ENCODE measurements around the gene ATXN2. TPM values are rescaled to one million over a fixed set of nuclear protein-coding genes. Genes with fewer than 3 reads are reported as not detected.

ATXN2 gene
- total RNA-seq, 1 experiment from 2014 or later: 78.5 TPM

- Mint-ChIP-seq H3K4me1 (ENCODE audit: low read depth, unreplicated experiment) (no peaks in the 10 kb centered on the region), H3K4me3 (ENCODE audit: unreplicated experiment) (no peak overlapping the region), H3K27me3 (ENCODE audit: insufficient read depth, unreplicated experiment) (no peaks in the 10 kb centered on the region), H3K27ac (ENCODE audit: unreplicated experiment) (no peak overlapping the region), H3K9me3 (ENCODE audit: unreplicated experiment) (no peaks in the 10 kb centered on the region), H3K36me3 (ENCODE audit: insufficient read depth, unreplicated experiment) (peaks cover 82% of the 10 kb centered on the region)
- Histone ChIP-seq H3K27me3 (replicated peaks; ENCODE audit: control insufficient read depth, insufficient read depth, low read length) (no peaks in the 10 kb centered on the region), H3K9me3 (no peaks in the 10 kb centered on the region), H3K36me3 (ENCODE audit: control insufficient read depth, insufficient read depth, low read length) (peaks cover 1% of the 10 kb centered on the region; the same call in 1 of the 2 replicates), H3K4me1 (no peaks in the 10 kb centered on the region), H3K4me3 (ENCODE audit: low read depth, low read length) (no peak overlapping the region)
- no TSS peak for BruUV-seq (replicated peaks)
- ChIA-PET CTCF (no interaction called here), POLR2A (no interaction called here)
- TF ChIP-seq CTCF (IDR thresholded peaks at IDR 0.05; ENCODE audit: insufficient read depth in 1 of 2, low read depth in 1 of 2, low read length in 1 of 2, severe bottlenecking in 1 of 2, unreplicated experiment in 1 of 2): no peak
- intact Hi-C loops (cut with micrococcal nuclease; ENCODE audit: unreplicated experiment): no loop called here
- no peak for DNase-seq
These were observed 92.9 kb downstream of the ATXN2 start for GRCh38 chr12:111506260-111506659.

DNA sequence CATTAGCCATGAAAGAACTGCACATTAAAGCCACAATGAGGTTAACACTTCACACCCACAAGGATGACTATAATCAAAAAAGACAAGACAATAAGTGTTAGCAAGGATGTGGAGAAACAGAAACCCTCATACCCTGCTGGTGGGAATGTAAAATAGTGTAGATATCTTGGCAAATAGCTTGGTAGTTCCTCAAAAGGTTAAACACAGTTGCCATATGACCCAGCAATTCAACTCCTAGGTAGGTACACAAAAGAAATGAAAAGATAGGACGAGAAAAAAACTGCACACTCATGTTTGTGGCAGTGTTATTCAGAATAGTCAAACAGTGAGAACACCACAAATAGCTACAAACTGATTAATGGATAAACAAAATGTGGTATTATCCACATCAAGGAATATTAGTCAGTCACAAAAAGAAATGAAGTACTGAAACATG is 93.5 kb downstream of the ATXN2 start:
- ChIA-PET CTCF (no interaction called here), POLR2A (no interaction called here)
- no peaks in the 10 kb centered on the region for H3K9me3 Mint-ChIP-seq (ENCODE audit: unreplicated experiment)
- no peak overlapping the region for H3K27ac Mint-ChIP-seq (ENCODE audit: unreplicated experiment)
- Histone ChIP-seq H3K9me3 (no peaks in the 10 kb centered on the region), H3K36me3 (ENCODE audit: control insufficient read depth, insufficient read depth, low read length) (peaks cover 1% of the 10 kb centered on the region; the same call in 1 of the 2 replicates), H3K27me3 (replicated peaks; ENCODE audit: control insufficient read depth, insufficient read depth, low read length) (no peaks in the 10 kb centered on the region), H3K4me1 (no peaks in the 10 kb centered on the region), H3K4me3 (ENCODE audit: low read depth, low read length) (no peak overlapping the region)
- H3K4me3 Mint-ChIP-seq (ENCODE audit: unreplicated experiment): no peak overlapping the region
- H3K36me3 Mint-ChIP-seq (ENCODE audit: insufficient read depth, unreplicated experiment): peaks cover 80% of the 10 kb centered on the region
- no peak for DNase-seq
- H3K4me1 Mint-ChIP-seq (ENCODE audit: low read depth, unreplicated experiment): no peaks in the 10 kb centered on the region
- intact Hi-C loops (cut with micrococcal nuclease; ENCODE audit: unreplicated experiment): no loop called here
- no TSS peak for BruUV-seq (replicated peaks)
- H3K27me3 Mint-ChIP-seq (ENCODE audit: insufficient read depth, unreplicated experiment): no peaks in the 10 kb centered on the region
- TF ChIP-seq CTCF (IDR thresholded peaks at IDR 0.05; ENCODE audit: insufficient read depth in 1 of 2, low read depth in 1 of 2, low read length in 1 of 2, severe bottlenecking in 1 of 2, unreplicated experiment in 1 of 2): no peak

DNA sequence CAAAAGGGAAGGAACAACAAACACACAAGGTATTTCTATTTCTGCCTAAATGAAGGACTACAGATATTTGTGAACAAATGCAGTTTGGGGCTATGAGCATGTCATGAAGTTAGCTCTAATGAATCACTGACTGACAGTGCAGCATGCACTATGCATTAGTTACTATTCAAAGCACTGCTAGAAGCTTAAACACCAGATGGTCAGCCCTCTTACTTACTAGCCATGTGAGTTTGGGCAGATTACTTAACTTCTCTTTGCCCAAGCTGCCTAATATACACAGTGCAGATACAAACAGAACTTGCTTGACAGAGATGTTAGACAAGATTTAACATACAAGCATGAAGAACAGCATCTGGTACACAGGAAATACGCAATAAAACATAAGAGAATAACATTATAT is 96.0 kb downstream of the ATXN2 start:
- Histone ChIP-seq H3K27me3 (replicated peaks; ENCODE audit: control insufficient read depth, insufficient read depth, low read length) (no peaks in the 10 kb centered on the region), H3K4me1 (no peaks in the 10 kb centered on the region), H3K4me3 (ENCODE audit: low read depth, low read length) (no peak overlapping the region), H3K36me3 (ENCODE audit: control insufficient read depth, insufficient read depth, low read length) (peaks cover 1% of the 10 kb centered on the region; the same call in 1 of the 2 replicates), H3K9me3 (no peaks in the 10 kb centered on the region)
- intact Hi-C loops (cut with micrococcal nuclease; ENCODE audit: unreplicated experiment): no loop called here
- Mint-ChIP-seq H3K9me3 (ENCODE audit: unreplicated experiment) (no peaks in the 10 kb centered on the region), H3K36me3 (ENCODE audit: insufficient read depth, unreplicated experiment) (peaks cover 92% of the 10 kb centered on the region), H3K27ac (ENCODE audit: unreplicated experiment) (no peak overlapping the region), H3K4me1 (ENCODE audit: low read depth, unreplicated experiment) (no peaks in the 10 kb centered on the region), H3K4me3 (ENCODE audit: unreplicated experiment) (no peak overlapping the region), H3K27me3 (ENCODE audit: insufficient read depth, unreplicated experiment) (no peaks in the 10 kb centered on the region)
- ChIA-PET CTCF (no interaction called here), POLR2A (no interaction called here)
- no peak for DNase-seq
- TF ChIP-seq CTCF (IDR thresholded peaks at IDR 0.05; ENCODE audit: insufficient read depth in 1 of 2, low read depth in 1 of 2, low read length in 1 of 2, severe bottlenecking in 1 of 2, unreplicated experiment in 1 of 2): no peak
- no TSS peak for BruUV-seq (replicated peaks)
